Upper lobe of left lung (tissue), 6 donors: ENCODE data around the gene EHD4. TPM values are rescaled to one million over a fixed set of nuclear protein-coding genes. Genes with fewer than 3 reads are reported as not detected.

Source experiments
- ATAC-seq, 2 donors: fragments of 200-7000 bp; cut with Tn5 transposase; one replicate each; pipeline ENCODE4 v1.9.1; 2022; ENCODE audit warnings: mild to moderate bottlenecking in 2 of 2, moderate library complexity in 2 of 2; ENCODE audit not compliant: low FRiP score in 2 of 2
- DNase-seq, 2 donors: peaks; one replicate each; pipeline ENCODE4 v3.0.0-alpha.2; 2019 to 2020
- H3K27ac ChIP-seq, 4 donors: fragments of 200-600 bp; sonication (generic); one replicate each; pipeline ENCODE4 v1.5.1; 2016 to 2019
- H3K27me3 ChIP-seq, 4 donors: fragments of 200-600 bp; sonication (generic); one replicate each; pipeline ENCODE4 v1.5.1; 2017 to 2019
- H3K36me3 ChIP-seq, 4 donors: fragments of 200-600 bp; sonication (generic); one replicate each; pipeline ENCODE4 v1.5.1; 2016 to 2019
- H3K4me1 ChIP-seq, 4 donors: fragments of 200-600 bp; sonication (generic); one replicate each; pipeline ENCODE4 v1.5.1; 2018 to 2019
- H3K4me3 ChIP-seq, 4 donors: fragments of 200-600 bp; sonication (generic); one replicate each; pipeline ENCODE4 v1.5.1; 2017 to 2019; ENCODE audit warnings: mild to moderate bottlenecking in 2 of 4, moderate library complexity in 1 of 4
- H3K9me3 ChIP-seq, 4 donors: fragments of 200-600 bp; sonication (generic); one replicate each; pipeline ENCODE4 v1.5.1; 2018 to 2019
- EP300 ChIP-seq, 4 donors: sonication (generic); formaldehyde crosslinking; IDR thresholded peaks; one replicate each; pipeline ENCODE4 v1.5.1; 2017; ENCODE audit warnings: antibody characterized with exemption in 4 of 4, control low read depth in 2 of 4
- POLR2A ChIP-seq, 4 donors: fragments of 450-650 bp; IDR thresholded peaks; one replicate each; pipeline ENCODE4 v1.5.1; 2016 to 2017; ENCODE audit warnings: antibody characterized with exemption in 4 of 4, mild to moderate bottlenecking in 2 of 4
- POLR2AphosphoS5 ChIP-seq, 2 donors: sonication (generic); formaldehyde crosslinking; IDR thresholded peaks; one replicate each; pipeline ENCODE4 v1.5.1; 2017; ENCODE audit warnings: antibody characterized with exemption in 2 of 2
- WGBS, 2 donors: methylation state at CpG; one replicate each; pipeline ENCODE4 v1.1.5; 2017 to 2018; 5-methylcytosine and 5-hydroxymethylcytosine counted together
- total RNA-seq, 6 donors: library from RNA; depleted of rRNA in 4 of 6; stranded (reverse); fragments of >200 nt in 4 of 6; gene quantifications; one replicate each; pipeline versions ENCODE4 v1.1.0 to v1.2.1, GENCODE V29; 2016 to 2021
- TF ChIP-seq, protein P1 (sequence below), 6 experiments: fragments of 450-650 bp in 4 of 6; fragments of 200-600 bp in 2 of 6; sonication (generic) in 2 of 6; IDR thresholded peaks; one replicate each; pipeline ENCODE4 v1.5.1; 2016 to 2019; ENCODE audit warnings: antibody characterized with exemption in 6 of 6
- donor health status: DM: no; HTN: no; CAD: no; lungs with moderate emphysema.
- donor health status: DM: no; HTN: yes; CAD: no; lungs with severe emphysema.

The EHD4 gene
- total RNA-seq, 6 donors from 2014 or later, result 23.0 to 46.4 (median 31.5) TPM

DNA sequence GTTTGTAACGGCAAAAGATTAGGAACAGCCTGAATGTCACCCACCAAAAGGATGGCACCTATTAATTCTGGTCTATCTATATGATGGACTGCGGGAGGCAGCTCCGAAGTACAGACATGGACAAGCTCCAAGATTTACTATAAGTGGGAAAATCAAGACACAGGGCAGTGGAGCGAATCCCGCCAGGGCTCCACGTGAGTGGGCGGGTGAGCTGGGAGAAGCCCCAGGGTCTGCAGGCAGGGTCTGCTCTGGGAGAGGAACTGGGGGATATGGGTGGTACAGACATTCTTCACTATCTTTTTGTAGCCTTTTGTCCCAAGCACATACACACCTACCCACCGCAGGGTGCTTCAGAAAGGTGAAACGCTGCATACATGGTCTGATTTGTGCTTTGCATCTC lies 40.3 kb downstream of the EHD4 start:
- H3K4me1 ChIP-seq, result peaks cover 62 to 83% (median 74%) of the 10 kb centered on the region in 4 donors
- ATAC-seq, result no peak

DNA sequence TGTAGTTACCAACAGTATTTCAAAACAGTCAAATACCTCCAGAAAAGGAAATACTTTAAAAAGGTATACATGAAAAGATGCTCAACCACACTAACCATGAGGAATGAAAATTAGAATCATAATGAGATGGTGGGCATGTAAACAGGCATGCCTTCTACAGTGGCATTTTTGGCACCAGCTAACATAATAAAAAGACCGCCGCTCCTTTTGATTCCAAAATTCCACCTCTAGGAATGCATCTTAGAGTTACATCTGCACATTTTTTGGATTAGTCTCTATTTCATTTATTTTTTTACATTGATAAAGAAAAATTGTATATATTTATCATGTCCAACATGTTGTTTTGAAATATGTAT lies 41.5 kb downstream of the EHD4 start:
- TF ChIP-seq EP300 (IDR thresholded peaks at IDR 0.05) (no peak), POLR2A (IDR thresholded peaks at IDR 0.05) (no peak)
- TF ChIP-seq, protein P1, sequence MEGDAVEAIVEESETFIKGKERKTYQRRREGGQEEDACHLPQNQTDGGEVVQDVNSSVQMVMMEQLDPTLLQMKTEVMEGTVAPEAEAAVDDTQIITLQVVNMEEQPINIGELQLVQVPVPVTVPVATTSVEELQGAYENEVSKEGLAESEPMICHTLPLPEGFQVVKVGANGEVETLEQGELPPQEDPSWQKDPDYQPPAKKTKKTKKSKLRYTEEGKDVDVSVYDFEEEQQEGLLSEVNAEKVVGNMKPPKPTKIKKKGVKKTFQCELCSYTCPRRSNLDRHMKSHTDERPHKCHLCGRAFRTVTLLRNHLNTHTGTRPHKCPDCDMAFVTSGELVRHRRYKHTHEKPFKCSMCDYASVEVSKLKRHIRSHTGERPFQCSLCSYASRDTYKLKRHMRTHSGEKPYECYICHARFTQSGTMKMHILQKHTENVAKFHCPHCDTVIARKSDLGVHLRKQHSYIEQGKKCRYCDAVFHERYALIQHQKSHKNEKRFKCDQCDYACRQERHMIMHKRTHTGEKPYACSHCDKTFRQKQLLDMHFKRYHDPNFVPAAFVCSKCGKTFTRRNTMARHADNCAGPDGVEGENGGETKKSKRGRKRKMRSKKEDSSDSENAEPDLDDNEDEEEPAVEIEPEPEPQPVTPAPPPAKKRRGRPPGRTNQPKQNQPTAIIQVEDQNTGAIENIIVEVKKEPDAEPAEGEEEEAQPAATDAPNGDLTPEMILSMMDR (IDR thresholded peaks at IDR 0.05), result no peak
- no peaks in the 10 kb centered on the region for H3K36me3 ChIP-seq
- no peaks in the 10 kb centered on the region for H3K27me3 ChIP-seq
- H3K4me1 ChIP-seq, result peaks cover 71 to 89% (median 80%) of the 10 kb centered on the region in 4 donors
- H3K9me3 ChIP-seq, result no peaks in the 10 kb centered on the region
- DNase-seq (no peak), ATAC-seq (no peak)
- 89 to 96% methylated on average over 2 of the region's 2 CpGs for WGBS, 2 donors
- no peak overlapping the region for H3K4me3 ChIP-seq
- peak overlapping the region; percentile 2 to 78 (median 70) for H3K27ac ChIP-seq

More for the DNA sequence above, 40.3 kb downstream of the EHD4 start:
- TF ChIP-seq POLR2AphosphoS5 (IDR thresholded peaks at IDR 0.05), result no peak
- TF ChIP-seq, protein P1 (IDR thresholded peaks at IDR 0.05), result no peak
- no peak for TF ChIP-seq EP300 (IDR thresholded peaks at IDR 0.05)
- TF ChIP-seq POLR2A (IDR thresholded peaks at IDR 0.05), result no peak
- 96 to 97% methylated on average over 9 of the region's 9 CpGs for WGBS, 2 donors
- H3K36me3 ChIP-seq, result no peaks in the 10 kb centered on the region
- no peaks in the 10 kb centered on the region for H3K27me3 ChIP-seq
- H3K4me3 ChIP-seq, result no peak overlapping the region
- no peak for DNase-seq
- H3K27ac ChIP-seq, result peak overlapping the region in 1 of 4 donors; percentile 79
- no peaks in the 10 kb centered on the region for H3K9me3 ChIP-seq

DNA sequence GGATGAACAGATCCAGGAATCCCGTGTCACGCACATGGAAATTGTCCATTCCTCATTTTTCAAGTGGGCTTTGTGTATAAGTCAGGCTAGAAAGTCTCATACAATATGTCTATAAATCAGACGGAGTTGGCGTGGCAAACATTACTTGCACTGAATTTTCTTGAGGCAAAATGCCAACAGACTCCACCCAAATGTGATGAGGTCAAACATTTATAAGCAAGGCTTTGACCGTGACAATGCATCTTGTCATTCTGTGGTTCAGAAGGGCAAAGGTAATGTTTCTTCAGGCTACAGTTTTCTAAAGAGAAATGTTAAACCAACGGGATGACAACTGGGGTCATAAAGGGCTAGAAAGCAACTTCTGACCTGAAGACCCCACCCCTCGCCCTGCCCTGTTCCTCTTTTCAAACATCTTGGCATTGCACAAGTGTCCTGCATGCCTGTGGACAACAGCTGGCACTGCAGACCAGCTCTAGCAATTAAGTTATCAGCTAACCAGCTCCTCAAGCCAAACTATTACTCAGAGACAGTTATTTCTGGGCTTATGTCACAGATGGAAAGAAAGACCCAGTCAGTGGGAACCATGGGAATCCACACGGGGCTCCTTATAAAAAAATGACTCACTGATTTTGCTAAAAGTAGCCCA lies 42.0 kb downstream of the EHD4 start:
- H3K4me1 ChIP-seq, result peaks cover 72 to 89% (median 81%) of the 10 kb centered on the region in 4 donors

DNA sequence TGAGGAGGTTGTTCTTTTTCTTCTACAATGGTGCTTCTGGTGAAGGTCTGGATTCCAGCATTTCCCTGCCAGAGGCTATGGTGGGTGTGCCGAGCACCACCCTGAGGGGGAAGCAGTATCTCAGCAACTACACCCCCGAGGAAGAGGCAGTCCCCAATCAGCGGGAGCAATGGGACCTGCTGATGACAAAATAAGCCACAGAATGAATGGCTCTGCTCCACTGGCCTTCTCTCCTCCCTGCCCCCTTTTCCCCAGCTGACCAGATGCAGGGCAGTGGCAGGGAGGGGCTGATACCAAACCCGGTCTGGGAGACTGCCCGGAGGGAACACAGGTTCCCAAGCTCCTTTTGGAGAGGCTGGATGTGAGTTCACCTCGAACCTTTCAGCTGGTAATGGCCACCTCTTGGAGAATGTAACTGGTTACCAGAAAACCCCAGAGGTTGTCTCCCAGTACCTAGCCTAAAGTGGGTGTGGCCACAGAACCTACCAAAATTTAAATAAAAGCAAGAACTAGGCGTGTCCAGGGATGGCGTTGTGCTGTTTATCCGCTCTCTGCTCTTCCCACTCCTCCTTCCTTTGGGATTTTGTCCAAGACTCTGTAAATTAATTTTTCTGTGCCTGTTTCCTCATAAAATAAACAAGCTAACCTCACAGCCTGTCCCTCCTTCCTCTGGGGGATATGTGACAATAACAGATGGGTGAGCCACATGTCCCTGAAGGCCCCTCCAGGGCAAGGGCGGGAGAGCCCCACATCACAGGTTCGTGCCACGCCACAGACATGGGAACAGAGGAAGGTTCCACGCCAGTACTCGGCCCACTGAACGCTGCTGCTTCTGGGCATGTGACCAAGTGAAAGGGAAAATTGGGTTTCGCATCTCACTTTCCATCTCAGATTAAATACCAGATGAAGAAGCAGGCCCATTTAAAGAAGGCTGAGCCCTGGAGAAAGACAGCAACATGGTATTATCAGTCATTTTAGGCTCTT lies 43.4 kb downstream of the EHD4 start:
- DNase-seq (peak in 1 of 2 donors; percentile 42), ATAC-seq (peak; percentile 35 to 50)
- Histone ChIP-seq H3K27me3 (no peaks in the 10 kb centered on the region), H3K4me1 (peaks cover 63 to 83% (median 71%) of the 10 kb centered on the region in 4 donors), H3K4me3 (no peak overlapping the region), H3K9me3 (no peaks in the 10 kb centered on the region), H3K27ac (peak overlapping the region; percentile 59 to 78 (median 70)), H3K36me3 (peaks cover 0 to 9% (median 0%) of the 10 kb centered on the region in 4 donors)
- 45 to 49% methylated on average over 13 to 16 of the region's 16 CpGs for WGBS, 2 donors
- peak; percentile 57 to 80 for TF ChIP-seq POLR2AphosphoS5 (IDR thresholded peaks at IDR 0.05)
- TF ChIP-seq, protein P1 (IDR thresholded peaks at IDR 0.05), result no peak
- no peak for TF ChIP-seq POLR2A (IDR thresholded peaks at IDR 0.05)
- TF ChIP-seq EP300 (IDR thresholded peaks at IDR 0.05), result peak in 2 of 4 donors; percentile 43 to 63

More for the DNA sequence above, 42.0 kb downstream of the EHD4 start:
- no peaks in the 10 kb centered on the region for H3K27me3 ChIP-seq
- peak in 1 of 2 donors; percentile 82 for ATAC-seq
- 50 to 52% methylated on average over 8 of the region's 8 CpGs for WGBS, 2 donors
- TF ChIP-seq POLR2AphosphoS5 (IDR thresholded peaks at IDR 0.05) (peak; percentile 38 to 49), POLR2A (IDR thresholded peaks at IDR 0.05) (no peak), EP300 (IDR thresholded peaks at IDR 0.05) (peak in 2 of 4 donors; percentile 30 to 54)
- TF ChIP-seq, protein P1 (IDR thresholded peaks at IDR 0.05), result peak in 5 of 6 experiments; percentile 15 to 45 (median 35)
- no peaks in the 10 kb centered on the region for H3K36me3 ChIP-seq
- peak overlapping the region; percentile 59 to 78 (median 70) for H3K27ac ChIP-seq
- H3K4me3 ChIP-seq, result no peak overlapping the region
- no peaks in the 10 kb centered on the region for H3K9me3 ChIP-seq
- peak in 1 of 2 donors; percentile 71 for DNase-seq
